K562 (cell line): Measurements from ENCODE around the gene RNU6-8. TPM values are rescaled to one million over a fixed set of nuclear protein-coding genes. Genes with fewer than 3 reads are reported as not detected.

Source experiments
- ATAC-seq: fragments of 200-7000 bp; cut with Tn5 transposase; 3 replicates; pipeline ENCODE4 v1.9.1; 2020; ENCODE audit warnings: moderate library complexity
- BruUV-seq: library from RNA; stranded (reverse); fragments of 400-500 nt; replicated peaks from 2 replicates; lab custom pipeline; 2021; lab: Mats Ljungman, UMichigan
- CTCF ChIA-PET: fragments of 300-600 bp; formaldehyde crosslinking; extraction: SDS; loops from one replicate; lab custom pipeline; 2021; ENCODE audit warnings: low intra/inter-chr PET ratio; lab: Yijun Ruan, JAX
- POLR2A ChIA-PET: fragments of 300-600, 350-650 bp; sonication (Branson Sonifier 250); formaldehyde crosslinking; extraction: SDS; loops from one replicate; lab custom pipeline; 2021; ENCODE audit warnings: antibody characterized with exemption, inconsistent platforms; lab: Yijun Ruan, JAX
- DNase-seq, 4 experiments: peaks; one replicate each; pipeline versions ENCODE4 v3.0.0 to v3.0.0-alpha.2; 2011 to 2018; ENCODE audit warnings: low spot score in 3 of 4, mixed read lengths in 3 of 4; ENCODE audit errors: extremely low read depth in 1 of 4
- FAIRE-seq: peaks from 2 replicates; lab custom pipeline; 2011; peaks lifted over from hg19 to GRCh38; lab: Jason Lieb, UNC
- H2AFZ ChIP-seq: 2 replicates; pipeline ENCODE4 v1.6.0; 2011; ENCODE audit warnings: low read depth, low read length, control low read depth, inconsistent platforms
- H3K27ac ChIP-seq: fragments of 200-600 bp; 3 replicates; pipeline ENCODE4 v1.8.0; 2011; ENCODE audit warnings: low read depth, mild to moderate bottlenecking, control low read depth, inconsistent platforms, low read length, moderate library complexity, mixed read lengths; ENCODE audit errors: extremely low read depth
- H3K27me3 ChIP-seq, 2 experiments: fragments of 300-600 bp in 1 of 2; 2 replicates in 1 of 2; 3 replicates in 1 of 2; pipeline versions ENCODE4 v1.6.0 to v1.8.0; 2011; ENCODE audit warnings: inconsistent platforms in 2 of 2, low read length in 2 of 2, mild to moderate bottlenecking in 1 of 2, mixed read lengths in 1 of 2, moderate library complexity in 1 of 2; ENCODE audit not compliant: control insufficient read depth in 2 of 2, insufficient read depth in 2 of 2
- H3K36me3 ChIP-seq: fragments of 300-600 bp; 3 replicates; pipeline ENCODE4 v1.8.0; 2011; ENCODE audit warnings: mild to moderate bottlenecking, low read length, inconsistent platforms; ENCODE audit not compliant: control insufficient read depth, insufficient read depth
- H3K4me1 ChIP-seq, 2 experiments: fragments of 200-600 bp in 1 of 2; replicated peaks in 1 of 2; 2 replicates in 1 of 2; 3 replicates in 1 of 2; pipeline versions ENCODE4 v1.5.1 to v1.8.0; 2011; ENCODE audit warnings: inconsistent platforms in 2 of 2, low read length in 2 of 2, mild to moderate bottlenecking in 1 of 2, mixed read lengths in 1 of 2, moderate library complexity in 1 of 2; ENCODE audit not compliant: control insufficient read depth in 2 of 2, insufficient read depth in 2 of 2
- H3K4me2 ChIP-seq: 2 replicates; pipeline ENCODE4 v1.6.1; 2011; ENCODE audit warnings: low read length, control low read depth, inconsistent platforms, mixed read lengths; ENCODE audit not compliant: insufficient read depth
- H3K4me3 ChIP-seq: fragments of 200-600 bp; sonication (generic), shearing (Covaris generic); 2 replicates; pipeline ENCODE4 v1.5.1; 2016; ENCODE audit warnings: control low read depth, inconsistent platforms
- H3K79me2 ChIP-seq: fragments of 200-600 bp; 3 replicates; pipeline ENCODE4 v1.8.0; 2011; ENCODE audit warnings: low read length, inconsistent platforms; ENCODE audit not compliant: control insufficient read depth, insufficient read depth
- H3K9ac ChIP-seq, 2 experiments: 2 replicates each; pipeline versions ENCODE4 v1.6.0 to v1.6.1; 2011; ENCODE audit warnings: low read depth in 2 of 2, low read length in 2 of 2, control low read depth in 1 of 2, inconsistent platforms in 1 of 2, mild to moderate bottlenecking in 1 of 2, mixed read lengths in 1 of 2; ENCODE audit not compliant: insufficient read depth in 1 of 2
- H3K9me1 ChIP-seq: one replicate; pipeline ENCODE4 v1.6.0; 2011; ENCODE audit warnings: inconsistent platforms, mild to moderate bottlenecking, low read length, moderate library complexity; ENCODE audit not compliant: control insufficient read depth, insufficient read depth
- H3K9me3 ChIP-seq: replicated peaks from 2 replicates; pipeline ENCODE4 v1.5.1; 2011; ENCODE audit warnings: low read depth, low read length, inconsistent platforms; ENCODE audit not compliant: control insufficient read depth, insufficient read depth
- H4K20me1 ChIP-seq: replicated peaks from 2 replicates; pipeline ENCODE4 v1.6.1; 2011; ENCODE audit warnings: low read length, inconsistent platforms, mixed read lengths; ENCODE audit not compliant: control insufficient read depth, insufficient read depth
- FOXJ3 ChIP-seq: sonication (generic); formaldehyde crosslinking; IDR thresholded peaks from 2 replicates; pipeline ENCODE4 v1.4.0; 2020; ENCODE audit warnings: mild to moderate bottlenecking, missing genetic modification reagents
- GMEB1 ChIP-seq: fragments of 250-450 bp; sonication (Bioruptor Pico); IDR thresholded peaks from 2 replicates; pipeline ENCODE4 v1.4.0; 2020; ENCODE audit warnings: mild to moderate bottlenecking
- MAZ ChIP-seq, 2 experiments: fragments of 450-650 bp in 1 of 2; sonication (generic) in 1 of 2; formaldehyde crosslinking; IDR thresholded peaks in 1 of 2; conservative IDR thresholded peaks in 1 of 2; 2 replicates each; pipeline versions ENCODE4 v1.4.0 to v1.5.0; 2020; ENCODE audit warnings: mild to moderate bottlenecking in 1 of 2, missing genetic modification reagents in 1 of 2
- NCOA4 ChIP-seq: fragments of 450-650 bp; IDR thresholded peaks from 2 replicates; pipeline ENCODE4 v1.6.1; 2018; ENCODE audit warnings: mild to moderate bottlenecking; ENCODE audit not compliant: partially characterized antibody
- PATZ1 ChIP-seq: fragments of 250-450 bp; sonication (Bioruptor Pico); IDR thresholded peaks from 2 replicates; pipeline ENCODE4 v1.5.0; 2020; ENCODE audit warnings: mild to moderate bottlenecking, borderline replicate concordance
- PBX2 ChIP-seq, 2 experiments: IDR thresholded peaks in 1 of 2; conservative IDR thresholded peaks in 1 of 2; 2 replicates each; pipeline ENCODE4 v1.6.1; 2016; ENCODE audit warnings: low read depth in 2 of 2, mild to moderate bottlenecking in 1 of 2, missing compliant biosample characterization in 1 of 2, missing genetic modification characterization in 1 of 2, moderate library complexity in 1 of 2
- PRDM10 ChIP-seq: fragments of 450-650 bp; IDR thresholded peaks from 2 replicates; pipeline ENCODE4 v1.6.1; 2018; ENCODE audit not compliant: partially characterized antibody
- PYGO2 ChIP-seq: fragments of 450-650 bp; IDR thresholded peaks from 2 replicates; pipeline ENCODE4 v1.6.1; 2016; ENCODE audit warnings: mild to moderate bottlenecking, missing genetic modification characterization, moderate library complexity, missing compliant biosample characterization
- ZNF121 ChIP-seq: sonication (generic); formaldehyde crosslinking; conservative IDR thresholded peaks from 2 replicates; pipeline ENCODE4 v1.8.0; 2022; ENCODE audit warnings: missing genetic modification reagents
- ZNF830 ChIP-seq: fragments of 250-450 bp; sonication (Bioruptor Pico); IDR thresholded peaks from 2 replicates; pipeline ENCODE4 v1.5.0; 2021; ENCODE audit warnings: mild to moderate bottlenecking
- in situ Hi-C: fragments of 300-500 bp; cut with MboI; formaldehyde crosslinking; loops from 4 replicates; pipeline ENCODE4 v1.15.0; 2018; ENCODE audit warnings: inconsistent platforms, mixed read lengths
- intact Hi-C: fragments of 100-400 bp; cut with micrococcal nuclease; formaldehyde crosslinking; loops from 2 replicates; pipeline ENCODE4 v1.14.2; 2022
- polyA plus RNA-seq, 8 experiments: library from polyadenylated mRNA; depleted of rRNA in 4 of 8; stranded (reverse) in 5 of 8; unstranded in 3 of 8; fragments of >200 nt; fragmentation: Nextera tagmentation in 2 of 8; fragmentation: Illumina TruSeq in 1 of 8; extraction: Ambion mirVana in 2 of 8; extraction: Trizol in 1 of 8; gene quantifications; 2 replicates each; pipeline versions ENCODE4 v1.2.1 to v1.2.3, GENCODE V29; 2011 to 2014; ENCODE audit warnings: inconsistent platforms in 1 of 8, missing spikeins in 1 of 8
- total RNA-seq, 7 experiments: library from RNA; depleted of rRNA in 6 of 7; stranded (reverse); fragments of >200 nt in 6 of 7; fragmentation: Illumina TruSeq in 2 of 7; extraction: Trizol in 2 of 7; gene quantifications; 2 replicates each; pipeline versions ENCODE4 v1.2.1 to v1.2.3, GENCODE V29; 2011 to 2021; ENCODE audit warnings: low replicate concordance in 1 of 7

RNU6-8 gene
- total and polyA plus RNA-seq, 9 of the 15 experiments (the other 6 are each of a cell fraction or from before 2014, with no cell fraction given) = not detected

- Histone ChIP-seq H3K9ac (no peak overlapping the region), H3K9me3 (0 out of 2 replicates have a peak, but pooled peaks cover 2% of the 10 kb centered on the region), H3K27ac (no peak overlapping the region), H3K4me2 (no peak overlapping the region), H3K4me1 (no peaks in the 10 kb centered on the region), H2AFZ (no peak overlapping the region), H3K79me2 (no peaks in the 10 kb centered on the region), H4K20me1 (no peaks in the 10 kb centered on the region), H3K4me3 (no peak overlapping the region), H3K9me1 (no peaks in the 10 kb centered on the region), H3K36me3 (no peaks in the 10 kb centered on the region), H3K27me3 (no peaks in the 10 kb centered on the region)
- in situ Hi-C loops = no loop called here
- TF ChIP-seq MAZ (CRISPR knock-in tag; conservative IDR thresholded peaks at IDR 0.05 in 1 of 2, IDR thresholded peaks at IDR 0.05 in 1 of 2) = no peak
- no peak for TF ChIP-seq PRDM10
- TF ChIP-seq GMEB1 (CRISPR knock-in tag) = no peak
- no peak for TF ChIP-seq ZNF121 (CRISPR knock-in tag)
- TF ChIP-seq PYGO2 = no peak
- TF ChIP-seq ZNF830 = no peak
- no peak for TF ChIP-seq PBX2 (CRISPR knock-in tag; IDR thresholded peaks at IDR 0.05; ENCODE audit: low read depth)
- no peak for TF ChIP-seq PBX2 (tag; conservative IDR thresholded peaks at IDR 0.05; ENCODE audit: low read depth)
- no peak for TF ChIP-seq NCOA4
- TF ChIP-seq FOXJ3 (CRISPR knock-in tag) = no peak
- TF ChIP-seq PATZ1 (CRISPR knock-in tag) = no peak
- DNase-seq (no peak), FAIRE-seq (no peak), ATAC-seq (no peak)
- intact Hi-C loops = no loop called here
- BruUV-seq = no TSS peak
- POLR2A ChIA-PET = no interaction called here
- CTCF ChIA-PET = no interaction called here
These were observed 16.8 kb downstream of the RNU6-8 start for GRCh38 chr14:32186248-32186647.
